ENCODE results near the gene STUM.
"Not testable (repeated sequence)": the region's sequence is repeated elsewhere in the genome, so short reads cannot be mapped to it uniquely, and the experiment has no call there.

Gene STUM

DNA sequence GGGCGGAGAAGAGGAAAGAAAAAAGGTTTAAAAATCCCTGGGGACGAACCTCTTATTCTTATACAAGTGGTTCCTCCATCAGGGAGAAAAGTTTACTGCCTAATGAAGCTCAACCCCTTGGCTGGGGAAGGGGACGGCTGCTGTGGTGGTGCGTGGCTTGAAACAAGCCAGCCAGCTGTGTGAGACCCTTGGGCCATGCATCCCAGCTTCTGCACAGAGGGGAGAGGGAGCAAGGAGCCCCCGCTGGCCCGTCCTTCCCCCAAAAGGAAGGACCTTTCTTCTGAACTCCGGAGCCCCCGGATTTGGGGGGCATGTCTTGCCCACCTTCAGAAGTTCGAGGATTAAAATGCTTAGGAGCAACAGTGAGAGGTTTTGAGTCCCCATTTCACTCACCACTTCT, 67.3 kb downstream of the STUM start:
- ChIA-PET POLR2A (ENCODE audit: low non-redundant PET) (no interaction called here), CTCF (interaction anchor here (0.9 to 1.1 kb wide), 2 partner anchors 11 to 212 kb away, joined by 3 read pairs; no protein-coding TSS in a partner anchor)
- TF ChIP-seq, protein P1, sequence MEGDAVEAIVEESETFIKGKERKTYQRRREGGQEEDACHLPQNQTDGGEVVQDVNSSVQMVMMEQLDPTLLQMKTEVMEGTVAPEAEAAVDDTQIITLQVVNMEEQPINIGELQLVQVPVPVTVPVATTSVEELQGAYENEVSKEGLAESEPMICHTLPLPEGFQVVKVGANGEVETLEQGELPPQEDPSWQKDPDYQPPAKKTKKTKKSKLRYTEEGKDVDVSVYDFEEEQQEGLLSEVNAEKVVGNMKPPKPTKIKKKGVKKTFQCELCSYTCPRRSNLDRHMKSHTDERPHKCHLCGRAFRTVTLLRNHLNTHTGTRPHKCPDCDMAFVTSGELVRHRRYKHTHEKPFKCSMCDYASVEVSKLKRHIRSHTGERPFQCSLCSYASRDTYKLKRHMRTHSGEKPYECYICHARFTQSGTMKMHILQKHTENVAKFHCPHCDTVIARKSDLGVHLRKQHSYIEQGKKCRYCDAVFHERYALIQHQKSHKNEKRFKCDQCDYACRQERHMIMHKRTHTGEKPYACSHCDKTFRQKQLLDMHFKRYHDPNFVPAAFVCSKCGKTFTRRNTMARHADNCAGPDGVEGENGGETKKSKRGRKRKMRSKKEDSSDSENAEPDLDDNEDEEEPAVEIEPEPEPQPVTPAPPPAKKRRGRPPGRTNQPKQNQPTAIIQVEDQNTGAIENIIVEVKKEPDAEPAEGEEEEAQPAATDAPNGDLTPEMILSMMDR (conservative IDR thresholded peaks at IDR 0.05; ENCODE audit: low read depth) = no peak
- DNase-seq (ENCODE audit: low spot score) = no peak
- no peak overlapping the region for H3K27ac ChIP-seq

DNA sequence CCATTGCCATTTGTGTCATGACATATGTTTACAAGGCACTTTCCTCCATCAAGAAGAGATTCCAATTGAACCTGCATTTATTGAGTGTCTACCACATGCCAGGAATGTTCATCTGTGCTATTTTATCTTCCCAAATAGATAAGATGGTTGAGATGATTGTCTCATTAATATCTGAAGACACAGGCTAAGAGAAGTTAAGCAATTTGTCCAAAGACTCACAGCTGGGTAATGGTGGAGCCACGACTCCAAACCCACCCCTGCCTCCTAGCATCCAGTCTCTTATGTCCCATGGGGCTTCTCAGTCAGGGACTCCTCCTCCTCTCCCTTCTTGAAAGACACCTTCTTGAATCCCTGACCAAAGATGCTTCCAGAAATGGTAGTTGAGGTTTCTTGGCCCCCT, 68.1 kb downstream of the STUM start:
- H3K27ac ChIP-seq = no peak overlapping the region
- TF ChIP-seq, protein P1 (conservative IDR thresholded peaks at IDR 0.05; ENCODE audit: low read depth) = no peak
- POLR2A ChIA-PET (ENCODE audit: low non-redundant PET) = no interaction called here
- DNase-seq (ENCODE audit: low spot score) = no peak
- CTCF ChIA-PET = interaction anchor here (0.9 kb wide), 1 partner anchor 8 kb away, joined by 9 read pairs; no protein-coding TSS in a partner anchor

DNA sequence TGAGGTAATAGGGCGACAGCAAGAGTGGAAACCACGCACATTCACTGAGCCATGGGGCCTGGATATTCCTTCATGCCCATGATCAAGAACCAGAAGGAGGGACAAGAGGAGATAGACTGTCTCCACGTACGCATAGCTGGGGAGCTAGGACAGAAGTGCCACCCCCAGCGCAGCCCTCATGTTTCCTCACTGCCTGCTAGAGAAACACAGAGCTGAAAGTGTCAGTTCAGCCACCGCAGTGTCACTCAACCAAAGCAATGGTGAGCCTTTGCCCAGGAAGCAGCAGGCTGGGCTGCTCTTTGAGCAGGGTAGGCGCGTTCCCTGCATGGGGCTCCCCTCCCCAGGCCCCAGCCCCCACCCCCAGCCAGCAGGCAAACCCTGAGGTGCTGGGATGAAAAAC, 68.5 kb downstream of the STUM start:
- ChIA-PET CTCF (interaction anchor here (0.6 to 0.9 kb wide), 2 partner anchors 8 to 198 kb away, joined by 3 to 9 read pairs; no protein-coding TSS in a partner anchor), POLR2A (ENCODE audit: low non-redundant PET) (no interaction called here)

DNA sequence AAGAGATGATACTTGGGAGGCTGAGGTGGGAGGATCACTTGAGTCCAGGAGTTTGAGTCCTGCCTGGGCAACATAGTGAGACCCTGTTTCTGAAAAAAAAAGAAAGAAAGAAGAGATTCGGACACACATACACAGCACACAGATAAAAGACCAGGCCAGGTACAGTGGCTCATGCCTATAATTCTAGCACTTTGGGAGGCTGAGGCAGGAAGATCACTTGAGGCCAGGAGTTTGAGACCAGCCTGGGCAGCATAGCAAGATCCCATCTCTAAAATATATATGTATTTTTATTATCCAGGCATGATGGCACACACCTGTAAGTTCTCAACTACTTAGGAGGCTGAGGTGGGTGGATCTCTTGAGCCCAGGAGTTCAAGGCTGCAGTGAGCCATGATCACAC, 69.2 kb downstream of the STUM start:
- POLR2A ChIA-PET (ENCODE audit: low non-redundant PET); H3K27ac ChIP-seq; DNase-seq (ENCODE audit: low spot score): not testable (repeated sequence)
- CTCF ChIA-PET = interaction anchor here (0.9 to 2.7 kb wide), 4 partner anchors 9 to 17 kb away, joined by 4 to 9 read pairs (median 7); no protein-coding TSS in a partner anchor

More for the DNA sequence above, 68.5 kb downstream of the STUM start:
- no peak overlapping the region for H3K27ac ChIP-seq
- DNase-seq (ENCODE audit: low spot score) = no peak
- TF ChIP-seq, protein P1 (conservative IDR thresholded peaks at IDR 0.05; ENCODE audit: low read depth) = no peak

DNA sequence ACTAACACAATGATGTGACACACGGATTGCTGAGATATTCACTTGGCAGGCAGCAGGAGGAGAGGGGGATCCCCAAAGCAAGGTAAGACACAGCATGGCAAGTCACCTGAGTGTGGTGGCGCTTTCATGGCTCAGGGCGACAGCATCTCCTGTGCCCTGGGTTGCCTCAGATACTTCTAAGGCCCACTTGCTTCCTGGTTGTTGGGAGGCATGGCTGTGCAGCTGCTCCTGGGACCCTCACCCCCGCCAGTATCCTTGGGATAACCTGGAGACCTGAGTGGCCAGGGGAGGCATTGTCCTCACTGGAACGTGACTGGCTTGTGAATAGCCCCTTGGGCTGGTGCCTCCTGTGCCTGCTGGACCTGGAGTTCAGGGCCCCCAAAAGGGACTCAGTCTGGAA, 69.8 kb downstream of the STUM start:
- TF ChIP-seq, protein P1 (conservative IDR thresholded peaks at IDR 0.05; ENCODE audit: low read depth) = no peak
- no peak overlapping the region for H3K27ac ChIP-seq
- POLR2A ChIA-PET (ENCODE audit: low non-redundant PET) = no interaction called here
- DNase-seq (ENCODE audit: low spot score) = no peak
- CTCF ChIA-PET = interaction anchor here (1.0 to 2.7 kb wide), 3 partner anchors 8 to 17 kb away, joined by 4 to 9 read pairs (median 5); no protein-coding TSS in a partner anchor

DNA sequence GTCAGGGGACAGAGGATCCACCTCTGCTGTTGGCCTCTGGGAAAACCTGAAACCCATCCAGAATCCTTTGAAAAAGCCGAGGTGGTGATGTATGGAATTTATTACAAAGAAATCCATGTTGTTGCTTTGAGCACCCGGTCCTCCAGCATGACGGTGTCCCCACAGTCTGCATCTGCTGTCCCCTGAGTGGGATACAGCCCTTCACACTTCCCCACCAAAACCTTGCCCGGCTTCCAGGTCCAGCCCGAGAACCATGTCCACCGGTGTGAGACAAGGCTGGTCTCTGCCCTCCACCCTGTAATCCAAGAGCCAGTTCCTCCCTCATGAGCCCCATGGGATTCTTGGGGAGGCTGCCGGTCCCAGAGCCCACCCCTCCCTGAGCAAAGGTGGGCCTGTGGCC, 70.5 kb downstream of the STUM start:
- POLR2A ChIA-PET (ENCODE audit: low non-redundant PET) = no interaction called here
- H3K27ac ChIP-seq = no peak overlapping the region
- no peak for DNase-seq (ENCODE audit: low spot score)
- TF ChIP-seq, protein P1 (conservative IDR thresholded peaks at IDR 0.05; ENCODE audit: low read depth) = no peak
- CTCF ChIA-PET = interaction anchor here (1.0 to 2.7 kb wide), 3 partner anchors 7 to 16 kb away, joined by 4 to 9 read pairs (median 5); no protein-coding TSS in a partner anchor

DNA sequence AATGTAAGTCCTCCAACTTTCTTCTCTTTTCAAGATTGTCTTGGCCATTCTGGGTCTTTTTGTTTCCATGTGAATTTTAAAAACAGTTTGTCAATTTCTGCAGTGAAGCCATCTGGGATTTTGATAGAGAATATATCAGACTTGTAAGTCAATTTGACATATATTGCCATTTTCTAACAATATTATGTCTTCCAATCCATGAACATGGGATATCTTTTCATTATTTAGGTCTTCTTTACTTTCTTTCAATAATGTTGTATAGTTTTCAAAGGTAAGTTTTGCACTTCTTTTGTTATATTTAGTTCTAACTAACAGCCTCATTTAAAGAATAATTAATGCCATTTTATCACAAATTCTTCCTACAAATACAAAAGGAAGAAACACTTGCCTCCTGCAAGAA, 73.4 kb downstream of the STUM start:
- TF ChIP-seq, protein P1 (conservative IDR thresholded peaks at IDR 0.05; ENCODE audit: low read depth) = no peak
- H3K27ac ChIP-seq = no peak overlapping the region
- CTCF ChIA-PET = interaction anchor here (0.6 kb wide), 1 partner anchor 85 kb away, joined by 5 read pairs; no protein-coding TSS in a partner anchor
- POLR2A ChIA-PET (ENCODE audit: low non-redundant PET) = no interaction called here
- DNase-seq (ENCODE audit: low spot score) = no peak
